Stomach (tissue), 4 donors: ENCODE measurements around the gene FAM107B.

Experiments used
- POLR2A ChIP-seq, 4 donors: fragments of 450-650 bp; IDR thresholded peaks; one replicate each; pipeline ENCODE4 v1.6.1; 2016; ENCODE audit warnings: antibody characterized with exemption in 4 of 4, control low read depth in 2 of 4, mild to moderate bottlenecking in 1 of 4, moderate library complexity in 1 of 4
- TF ChIP-seq, protein P1 (sequence below), 7 experiments: fragments of 450-650 bp in 4 of 7; fragments of 200-600 bp in 3 of 7; sonication (generic) in 3 of 7; IDR thresholded peaks; one replicate each; pipeline ENCODE4 v1.5.1; 2016 to 2019; ENCODE audit warnings: antibody characterized with exemption in 7 of 7, control low read depth in 2 of 7, mild to moderate bottlenecking in 1 of 7

DNA sequence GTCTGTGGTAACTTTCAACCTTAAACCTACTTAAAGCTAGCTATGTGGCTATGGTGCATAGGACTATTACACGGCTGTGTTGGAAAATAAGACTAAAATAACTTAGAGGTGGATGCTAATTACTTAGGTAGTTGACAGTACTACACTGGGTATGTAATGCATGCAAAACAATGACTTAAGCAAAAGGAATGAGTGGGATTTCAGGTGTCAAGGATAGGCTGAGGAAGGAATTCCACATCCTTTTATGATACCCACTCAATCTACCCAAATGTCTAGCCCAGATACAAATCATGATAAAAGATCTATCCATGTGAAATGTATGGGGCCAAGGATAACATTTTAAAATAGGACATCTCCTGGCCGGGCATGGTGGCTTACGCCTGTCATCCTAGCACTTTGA lies 49.3 kb upstream of the FAM107B start:
- TF ChIP-seq POLR2A (IDR thresholded peaks at IDR 0.05): no peak
- TF ChIP-seq, protein P1, sequence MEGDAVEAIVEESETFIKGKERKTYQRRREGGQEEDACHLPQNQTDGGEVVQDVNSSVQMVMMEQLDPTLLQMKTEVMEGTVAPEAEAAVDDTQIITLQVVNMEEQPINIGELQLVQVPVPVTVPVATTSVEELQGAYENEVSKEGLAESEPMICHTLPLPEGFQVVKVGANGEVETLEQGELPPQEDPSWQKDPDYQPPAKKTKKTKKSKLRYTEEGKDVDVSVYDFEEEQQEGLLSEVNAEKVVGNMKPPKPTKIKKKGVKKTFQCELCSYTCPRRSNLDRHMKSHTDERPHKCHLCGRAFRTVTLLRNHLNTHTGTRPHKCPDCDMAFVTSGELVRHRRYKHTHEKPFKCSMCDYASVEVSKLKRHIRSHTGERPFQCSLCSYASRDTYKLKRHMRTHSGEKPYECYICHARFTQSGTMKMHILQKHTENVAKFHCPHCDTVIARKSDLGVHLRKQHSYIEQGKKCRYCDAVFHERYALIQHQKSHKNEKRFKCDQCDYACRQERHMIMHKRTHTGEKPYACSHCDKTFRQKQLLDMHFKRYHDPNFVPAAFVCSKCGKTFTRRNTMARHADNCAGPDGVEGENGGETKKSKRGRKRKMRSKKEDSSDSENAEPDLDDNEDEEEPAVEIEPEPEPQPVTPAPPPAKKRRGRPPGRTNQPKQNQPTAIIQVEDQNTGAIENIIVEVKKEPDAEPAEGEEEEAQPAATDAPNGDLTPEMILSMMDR (IDR thresholded peaks at IDR 0.05): no peak
